Tibial artery (tissue), 4 donors: ENCODE measurements around the gene SHISAL1.

Experiments used
- DNase-seq, 2 donors: peaks; one replicate each; pipeline ENCODE4 v3.0.0-alpha.2; 2019
- H3K27ac ChIP-seq, 2 donors: fragments of 200-600 bp; sonication (generic) in 1 of 2; 1 replicate in 1 of 2; 2 replicates in 1 of 2; pipeline ENCODE4 v1.5.1; 2018 to 2019; ENCODE audit warnings: mild to moderate bottlenecking in 1 of 2
- H3K27me3 ChIP-seq, 2 donors: fragments of 200-600 bp; sonication (generic) in 1 of 2; one replicate each; pipeline versions ENCODE4 v1.5.1 to v1.6.0; 2016 to 2019
- H3K36me3 ChIP-seq, 3 donors: fragments of 200-600 bp; sonication (generic) in 2 of 3; one replicate each; pipeline ENCODE4 v1.5.1; 2016 to 2019; ENCODE audit warnings: mild to moderate bottlenecking in 2 of 3
- H3K4me1 ChIP-seq, 4 donors: fragments of 200-600 bp; sonication (generic) in 2 of 4; 1 replicate in 3 of 4; 2 replicates in 1 of 4; pipeline ENCODE4 v1.5.1; 2016 to 2019
- H3K4me3 ChIP-seq, 2 donors: fragments of 200-600 bp; sonication (generic) in 1 of 2; 1 replicate in 1 of 2; 2 replicates in 1 of 2; pipeline ENCODE4 v1.5.1; 2018 to 2019; ENCODE audit warnings: mild to moderate bottlenecking in 2 of 2
- H3K9me3 ChIP-seq, 3 donors: fragments of 200-600 bp; sonication (generic) in 1 of 3; one replicate each; pipeline ENCODE4 v1.5.1; 2016 to 2019
- intact Hi-C: fragments of 100-400 bp; cut with DNase I; formaldehyde crosslinking; loops from one replicate; pipeline ENCODE4 v1.15.0; 2023; ENCODE audit warnings: low total_unique reads
- TF ChIP-seq, protein P1 (sequence below), 2 experiments: fragments of 200-600 bp in 1 of 2; fragments of 450-650 bp in 1 of 2; IDR thresholded peaks; one replicate each; pipeline ENCODE4 v1.5.1; 2017 to 2019; ENCODE audit warnings: antibody characterized with exemption in 2 of 2, mild to moderate bottlenecking in 1 of 2, moderate library complexity in 1 of 2

SHISAL1 gene

DNA sequence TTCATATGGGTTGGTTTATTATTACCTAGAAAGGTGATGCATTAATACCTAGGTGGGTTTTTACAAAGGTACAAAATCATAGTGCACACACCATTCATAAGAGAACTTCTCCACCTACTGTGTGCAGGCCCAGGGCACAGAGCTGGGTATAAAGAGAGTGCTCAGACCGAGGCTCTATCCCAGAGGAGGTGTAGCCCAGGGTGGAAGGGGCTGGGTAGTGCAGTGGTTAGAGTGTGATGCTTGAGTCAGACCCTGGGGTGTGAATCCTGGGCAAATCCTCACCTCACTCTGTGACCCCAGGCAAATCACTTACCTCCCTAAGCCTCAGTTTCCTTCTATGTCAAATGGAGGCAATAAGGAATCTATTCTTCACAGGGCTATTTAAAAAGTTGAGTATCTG, 99.8 kb downstream of the SHISAL1 start:
- Histone ChIP-seq H3K4me3 (no peak overlapping the region), H3K27ac (peak overlapping the region in 1 of 2 donors; percentile 61), H3K27me3 (no peaks in the 10 kb centered on the region), H3K36me3 (no peaks in the 10 kb centered on the region), H3K4me1 (peaks cover 0 to 26% (median 6%) of the 10 kb centered on the region in 4 donors), H3K9me3 (peaks cover 0 to 11% (median 4%) of the 10 kb centered on the region in 3 donors)
- TF ChIP-seq, protein P1, sequence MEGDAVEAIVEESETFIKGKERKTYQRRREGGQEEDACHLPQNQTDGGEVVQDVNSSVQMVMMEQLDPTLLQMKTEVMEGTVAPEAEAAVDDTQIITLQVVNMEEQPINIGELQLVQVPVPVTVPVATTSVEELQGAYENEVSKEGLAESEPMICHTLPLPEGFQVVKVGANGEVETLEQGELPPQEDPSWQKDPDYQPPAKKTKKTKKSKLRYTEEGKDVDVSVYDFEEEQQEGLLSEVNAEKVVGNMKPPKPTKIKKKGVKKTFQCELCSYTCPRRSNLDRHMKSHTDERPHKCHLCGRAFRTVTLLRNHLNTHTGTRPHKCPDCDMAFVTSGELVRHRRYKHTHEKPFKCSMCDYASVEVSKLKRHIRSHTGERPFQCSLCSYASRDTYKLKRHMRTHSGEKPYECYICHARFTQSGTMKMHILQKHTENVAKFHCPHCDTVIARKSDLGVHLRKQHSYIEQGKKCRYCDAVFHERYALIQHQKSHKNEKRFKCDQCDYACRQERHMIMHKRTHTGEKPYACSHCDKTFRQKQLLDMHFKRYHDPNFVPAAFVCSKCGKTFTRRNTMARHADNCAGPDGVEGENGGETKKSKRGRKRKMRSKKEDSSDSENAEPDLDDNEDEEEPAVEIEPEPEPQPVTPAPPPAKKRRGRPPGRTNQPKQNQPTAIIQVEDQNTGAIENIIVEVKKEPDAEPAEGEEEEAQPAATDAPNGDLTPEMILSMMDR (IDR thresholded peaks at IDR 0.05): no peak
- intact Hi-C loops: no loop called here
- DNase-seq: no peak

DNA sequence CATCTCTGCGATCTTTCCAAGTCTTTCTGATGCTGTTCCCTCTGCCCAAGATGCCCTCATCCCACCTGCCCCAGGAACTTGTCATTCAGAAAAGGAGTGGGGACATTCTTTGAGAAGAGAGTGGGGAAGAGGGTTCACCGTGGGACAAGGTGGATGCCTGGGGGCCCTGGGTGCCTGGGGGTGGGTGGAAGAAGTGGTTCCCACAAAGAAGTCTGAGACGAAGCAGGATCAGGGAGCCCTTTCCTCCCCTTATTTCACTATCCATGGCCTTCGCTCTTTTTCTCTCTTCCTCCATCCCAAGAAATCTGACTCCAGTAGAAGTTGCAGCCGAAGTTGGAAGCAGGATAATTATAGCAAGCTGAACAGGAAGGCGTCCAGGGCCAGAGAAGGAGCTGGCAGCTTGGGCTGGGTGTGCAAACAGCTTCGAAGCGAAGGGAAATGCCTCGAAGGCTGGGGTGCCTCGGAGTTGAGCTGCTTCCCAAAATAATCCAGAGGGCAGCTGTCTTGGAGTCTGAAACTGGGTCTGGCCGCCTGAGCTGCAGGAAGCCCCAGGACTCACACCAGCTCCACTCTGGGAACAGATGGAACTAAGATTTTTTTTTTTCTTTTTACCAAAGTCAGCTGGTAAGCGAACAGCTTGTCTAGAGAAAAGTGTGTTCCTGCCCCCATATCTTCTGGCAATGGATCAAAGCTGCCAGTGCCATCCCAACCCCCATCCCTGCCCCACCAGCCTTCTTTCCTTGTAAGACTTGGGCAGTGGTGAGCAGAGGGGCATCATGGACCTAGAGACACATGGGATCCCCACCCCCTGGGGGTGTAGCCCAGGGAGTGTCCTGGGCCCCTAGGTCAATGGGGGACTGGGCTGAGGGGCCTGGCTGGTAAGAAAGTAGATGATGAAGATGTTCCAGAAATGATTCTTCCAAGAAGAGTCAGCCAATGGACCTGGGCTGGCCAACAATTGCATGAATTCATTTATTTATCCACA, 100.5 kb downstream of the SHISAL1 start:
- no peaks in the 10 kb centered on the region for H3K36me3 ChIP-seq
- peak overlapping the region; percentile 50 to 61 for H3K27ac ChIP-seq
- H3K4me3 ChIP-seq: no peak overlapping the region
- H3K9me3 ChIP-seq: peaks cover 0 to 11% (median 4%) of the 10 kb centered on the region in 3 donors
- H3K27me3 ChIP-seq: no peaks in the 10 kb centered on the region
- TF ChIP-seq, protein P1 (IDR thresholded peaks at IDR 0.05): no peak
- DNase-seq: peak in 1 of 2 donors; percentile 56
- intact Hi-C loops: no loop called here
- peaks cover 0 to 26% (median 6%) of the 10 kb centered on the region in 4 donors for H3K4me1 ChIP-seq

DNA sequence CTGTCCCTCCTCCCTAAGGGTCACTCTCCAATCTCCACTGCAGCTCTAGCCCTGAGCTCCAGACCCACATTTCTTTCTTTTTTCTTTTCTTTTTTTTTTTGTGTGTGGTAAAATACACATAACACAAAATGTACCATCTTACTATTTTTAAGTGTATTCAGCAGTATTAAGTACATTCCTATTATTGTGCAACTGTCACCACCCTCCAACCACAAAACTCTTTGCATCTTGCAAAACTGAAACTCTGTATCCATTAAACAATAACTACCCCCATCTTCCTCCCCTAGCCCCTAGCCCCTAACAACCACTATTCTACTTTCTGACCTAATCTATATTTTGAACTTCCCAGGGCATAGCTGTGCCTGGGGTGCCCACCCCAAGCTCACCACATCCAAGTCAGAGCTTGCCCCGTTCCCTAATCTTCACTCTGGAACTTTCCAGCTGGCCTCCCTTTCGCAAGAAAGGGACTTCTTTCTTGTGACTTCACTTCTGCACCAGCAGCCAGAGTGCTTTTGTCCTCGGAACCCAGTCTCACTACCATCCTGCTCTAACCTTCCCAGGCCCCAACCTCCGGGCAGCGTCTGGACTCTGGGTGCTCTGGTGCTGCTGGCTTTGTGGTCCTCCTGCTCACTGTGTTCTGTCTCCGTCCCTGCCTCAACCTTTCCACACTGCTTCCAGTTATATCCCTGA, 101.3 kb downstream of the SHISAL1 start:
- Histone ChIP-seq H3K36me3 (no peaks in the 10 kb centered on the region), H3K4me3 (no peak overlapping the region), H3K27me3 (no peaks in the 10 kb centered on the region), H3K4me1 (peaks cover 0 to 26% (median 6%) of the 10 kb centered on the region in 4 donors), H3K9me3 (peaks cover 0 to 11% (median 4%) of the 10 kb centered on the region in 3 donors), H3K27ac (peak overlapping the region; percentile 50 to 61)
- DNase-seq: peak in 1 of 2 donors; percentile 50
- intact Hi-C loops: no loop called here
- TF ChIP-seq, protein P1 (IDR thresholded peaks at IDR 0.05): no peak

DNA sequence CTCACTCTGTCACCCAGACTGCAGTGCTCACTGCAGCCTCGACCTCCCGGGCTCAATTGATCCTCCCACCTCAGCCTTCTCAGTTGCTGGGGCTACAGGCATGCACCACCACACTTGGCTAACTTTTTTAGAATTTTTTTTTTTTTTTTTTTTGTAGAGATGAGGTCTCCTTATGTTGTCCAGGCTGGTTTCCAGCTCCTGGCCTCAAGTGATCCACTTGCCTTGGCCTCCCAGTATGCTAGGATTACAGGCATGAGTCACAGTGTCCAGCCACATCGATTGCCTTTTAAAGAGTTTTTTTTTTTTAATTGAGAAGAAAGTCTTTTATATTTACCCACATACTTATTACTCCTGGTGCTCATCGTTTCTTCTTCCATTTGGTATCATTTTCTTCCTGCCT, 102.0 kb downstream of the SHISAL1 start:
- intact Hi-C loops: no loop called here
- DNase-seq: no peak
- Histone ChIP-seq H3K27ac (no peak overlapping the region), H3K4me3 (no peak overlapping the region), H3K4me1 (peaks cover 0 to 26% (median 6%) of the 10 kb centered on the region in 4 donors), H3K9me3 (peaks cover 0 to 11% (median 4%) of the 10 kb centered on the region in 3 donors), H3K27me3 (no peaks in the 10 kb centered on the region), H3K36me3 (no peaks in the 10 kb centered on the region)
- TF ChIP-seq, protein P1 (IDR thresholded peaks at IDR 0.05): no peak

DNA sequence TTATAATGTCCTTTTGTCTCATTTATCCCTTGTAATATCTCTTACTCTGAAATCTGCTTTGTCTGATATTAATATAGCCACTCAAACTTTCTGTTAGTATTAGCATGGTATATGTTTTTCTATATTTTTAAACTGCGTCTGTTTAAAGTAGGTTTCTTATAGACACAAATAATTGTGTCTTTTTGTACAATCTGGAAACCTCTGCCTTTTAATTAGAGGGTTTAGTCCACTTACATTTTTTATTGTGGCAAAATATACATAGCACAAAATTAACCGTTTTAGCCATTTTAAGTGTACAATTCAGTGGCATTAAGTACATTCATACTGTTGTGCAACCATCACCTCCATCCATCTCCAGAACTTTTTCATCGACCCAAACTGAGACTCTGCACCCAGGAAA, 103.4 kb downstream of the SHISAL1 start:
- no peak overlapping the region for H3K4me3 ChIP-seq
- H3K9me3 ChIP-seq: peaks cover 0 to 8% (median 4%) of the 10 kb centered on the region in 3 donors
- peaks cover 0 to 26% (median 6%) of the 10 kb centered on the region in 4 donors for H3K4me1 ChIP-seq

More for the DNA sequence above, 103.4 kb downstream of the SHISAL1 start:
- intact Hi-C loops: no loop called here
- no peak overlapping the region for H3K27ac ChIP-seq
- no peak for DNase-seq
- peaks cover 0 to 5% of the 10 kb centered on the region in 2 donors for H3K27me3 ChIP-seq
- H3K36me3 ChIP-seq: no peaks in the 10 kb centered on the region
- TF ChIP-seq, protein P1 (IDR thresholded peaks at IDR 0.05): no peak
